Adrenal gland (tissue), 5 donors: ENCODE data around the gene PAGE4.

Source experiments
- POLR2A ChIP-seq, 2 donors: fragments of 450-650 bp; IDR thresholded peaks; one replicate each; pipeline ENCODE4 v1.6.1; 2017; ENCODE audit warnings: antibody characterized with exemption in 2 of 2, mild to moderate bottlenecking in 2 of 2, moderate library complexity in 1 of 2
- TF ChIP-seq, protein P1 (sequence below), 6 experiments: fragments of 450-650 bp in 4 of 6; fragments of 200-600 bp in 2 of 6; sonication (generic) in 1 of 6; IDR thresholded peaks; 1 replicate in 5 of 6; 2 replicates in 1 of 6; pipeline versions ENCODE4 v1.5.1 to v1.8.0; 2016 to 2021; ENCODE audit warnings: antibody characterized with exemption in 6 of 6, mild to moderate bottlenecking in 2 of 6, moderate library complexity in 1 of 6
- donor health status: DM: no; HTN: no; CAD: no.

- TF ChIP-seq POLR2A (IDR thresholded peaks at IDR 0.05), result no peak
- TF ChIP-seq, protein P1, sequence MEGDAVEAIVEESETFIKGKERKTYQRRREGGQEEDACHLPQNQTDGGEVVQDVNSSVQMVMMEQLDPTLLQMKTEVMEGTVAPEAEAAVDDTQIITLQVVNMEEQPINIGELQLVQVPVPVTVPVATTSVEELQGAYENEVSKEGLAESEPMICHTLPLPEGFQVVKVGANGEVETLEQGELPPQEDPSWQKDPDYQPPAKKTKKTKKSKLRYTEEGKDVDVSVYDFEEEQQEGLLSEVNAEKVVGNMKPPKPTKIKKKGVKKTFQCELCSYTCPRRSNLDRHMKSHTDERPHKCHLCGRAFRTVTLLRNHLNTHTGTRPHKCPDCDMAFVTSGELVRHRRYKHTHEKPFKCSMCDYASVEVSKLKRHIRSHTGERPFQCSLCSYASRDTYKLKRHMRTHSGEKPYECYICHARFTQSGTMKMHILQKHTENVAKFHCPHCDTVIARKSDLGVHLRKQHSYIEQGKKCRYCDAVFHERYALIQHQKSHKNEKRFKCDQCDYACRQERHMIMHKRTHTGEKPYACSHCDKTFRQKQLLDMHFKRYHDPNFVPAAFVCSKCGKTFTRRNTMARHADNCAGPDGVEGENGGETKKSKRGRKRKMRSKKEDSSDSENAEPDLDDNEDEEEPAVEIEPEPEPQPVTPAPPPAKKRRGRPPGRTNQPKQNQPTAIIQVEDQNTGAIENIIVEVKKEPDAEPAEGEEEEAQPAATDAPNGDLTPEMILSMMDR (IDR thresholded peaks at IDR 0.05), result no peak
Observed at GRCh38 chrX:49793686-49794085, 35.4 kb upstream of the PAGE4 start.
